ENCODE measurements around the gene LGALS7.
"Not testable (repeated sequence)": the region's sequence is repeated elsewhere in the genome, so short reads cannot be mapped to it uniquely, and the experiment has no call there.

Gene LGALS7

DNA sequence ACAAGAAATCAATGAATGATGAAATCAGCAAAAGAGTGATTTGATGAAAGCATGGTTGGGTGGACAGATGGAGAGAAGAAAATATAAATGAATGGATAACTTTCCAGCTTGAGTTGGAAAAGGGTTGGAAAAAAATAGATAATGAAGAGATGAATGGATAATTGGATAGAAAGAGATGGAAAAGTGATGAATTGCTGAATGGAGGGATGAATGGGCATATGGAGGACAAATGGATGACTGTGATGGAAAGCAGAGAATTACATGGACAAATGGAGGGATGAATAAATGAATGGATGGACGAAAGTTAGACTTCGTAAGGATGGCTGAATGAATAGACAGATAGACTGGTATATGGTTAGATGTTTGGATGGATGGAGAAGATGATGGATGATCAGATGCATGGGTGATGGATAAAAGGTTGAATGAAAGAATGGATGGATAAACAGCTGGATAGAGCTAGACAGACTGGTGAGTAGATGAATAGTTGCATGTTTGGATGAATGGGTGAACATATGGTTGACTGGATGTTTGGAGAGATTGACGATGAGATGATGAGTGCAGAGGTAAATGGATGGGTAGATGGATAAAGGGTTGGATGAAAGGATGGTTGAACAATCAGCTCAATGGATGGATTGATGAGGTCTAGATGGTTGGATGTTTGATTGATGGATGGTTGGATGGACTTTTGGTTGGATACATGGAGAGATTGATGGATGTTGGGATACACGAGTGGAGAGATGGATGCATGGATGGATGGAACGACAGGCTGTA, 27.4 kb upstream of the LGALS7 start:
- no peak for DNase-seq (ENCODE audit: low read depth, low spot score)

DNA sequence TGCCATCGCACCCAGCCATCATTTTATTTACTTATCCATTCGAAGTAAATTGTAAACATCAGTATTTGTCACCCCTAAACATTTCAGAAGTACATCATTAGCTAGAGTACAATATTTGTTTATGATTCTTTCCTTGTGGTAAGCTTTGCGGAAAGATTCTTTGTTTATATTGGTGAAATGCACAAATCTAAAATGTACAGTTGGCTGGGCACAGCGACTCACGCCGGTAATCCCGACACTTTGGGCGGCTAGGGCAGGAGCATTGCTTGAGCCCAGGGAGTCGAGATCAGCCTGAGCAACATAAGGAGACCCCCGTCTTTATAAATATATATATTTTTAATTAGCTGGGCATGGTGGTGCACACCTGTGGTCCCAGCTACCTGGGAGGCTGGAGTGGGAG, 25.8 kb upstream of the LGALS7 start:
- DNase-seq (ENCODE audit: low read depth, low spot score) = no peak

DNA sequence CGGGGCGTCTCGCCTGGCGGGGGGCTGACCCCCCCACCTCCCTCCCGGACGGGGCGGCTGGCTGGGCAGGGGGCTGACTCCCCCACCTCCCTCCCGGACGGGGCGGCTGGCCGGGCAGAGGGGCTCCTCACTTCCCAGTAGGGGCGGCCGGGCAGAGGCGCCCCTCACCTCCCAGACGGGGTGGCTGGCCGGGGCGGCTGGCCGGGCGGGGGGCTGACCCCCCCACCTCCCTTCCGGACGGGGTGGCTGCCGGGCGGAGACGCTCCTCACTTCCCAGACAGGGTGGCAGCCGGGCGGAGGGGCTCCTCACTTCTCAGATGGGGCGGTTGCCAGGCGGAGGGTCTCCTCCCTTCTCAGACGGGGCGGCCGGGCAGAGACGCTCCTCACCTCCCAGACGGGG, 24.5 kb upstream of the LGALS7 start:
- DNase-seq (ENCODE audit: low read depth, low spot score) = not testable (repeated sequence)

DNA sequence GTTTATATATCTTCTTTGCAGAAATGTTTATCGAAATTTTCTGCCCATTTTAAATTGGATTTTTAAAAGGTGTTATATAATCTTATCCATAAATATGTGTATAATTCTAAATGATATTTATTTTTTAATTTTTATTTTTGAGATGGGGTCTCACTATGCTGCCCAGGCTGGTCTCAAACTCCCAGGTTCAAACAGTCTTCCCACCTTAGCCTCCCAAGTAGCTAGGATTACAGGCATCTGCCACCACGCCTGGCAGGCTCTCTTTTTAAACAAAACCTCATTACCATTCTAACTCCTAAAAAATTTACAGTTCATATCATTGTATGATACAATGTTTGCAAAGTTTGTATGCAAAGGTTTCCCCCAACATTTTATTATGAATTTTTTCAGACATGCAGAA, 22.8 kb upstream of the LGALS7 start:
- no peak for DNase-seq (ENCODE audit: low read depth, low spot score)

DNA sequence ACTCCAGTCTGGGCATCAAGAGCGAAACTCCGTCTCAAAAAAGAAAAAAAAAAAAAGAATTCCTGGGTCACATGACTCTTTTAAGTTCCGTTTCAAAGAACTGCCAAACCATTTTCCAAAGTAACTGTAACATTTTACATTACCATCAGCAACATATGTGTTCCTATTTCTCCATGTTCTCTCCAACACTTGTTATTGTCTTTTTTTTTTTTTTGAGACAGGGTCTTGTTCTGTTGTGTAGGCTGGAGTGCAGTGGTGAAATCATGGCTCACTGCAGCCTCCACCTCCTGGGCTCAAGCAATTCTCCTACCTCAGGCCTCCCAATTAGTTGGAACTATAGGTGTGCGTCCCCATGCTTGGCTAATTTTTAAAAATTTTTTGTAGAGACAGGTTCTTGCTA, 22.2 kb upstream of the LGALS7 start:
- DNase-seq (ENCODE audit: low read depth, low spot score) = no peak

DNA sequence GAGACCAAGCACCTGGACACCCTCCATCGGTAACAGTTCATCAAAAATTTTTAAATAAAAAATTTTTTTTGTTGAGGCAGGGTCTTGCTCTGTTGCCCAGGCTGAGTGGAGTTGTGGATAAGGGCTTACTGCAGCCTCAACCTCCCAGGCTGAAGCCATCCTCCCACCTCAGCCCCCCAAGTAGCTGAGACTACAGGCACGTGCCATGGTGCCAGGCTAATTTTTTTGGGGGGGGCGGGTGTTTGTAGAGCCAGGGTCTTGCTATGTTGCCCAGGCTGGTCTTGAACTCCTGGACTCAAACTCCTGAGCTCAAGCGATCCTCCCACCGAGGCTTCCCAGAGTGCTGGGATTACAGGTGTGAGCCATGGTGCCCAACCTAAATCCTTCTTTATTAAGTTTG, 20.4 kb upstream of the LGALS7 start:
- no peak for DNase-seq (ENCODE audit: low read depth, low spot score)

DNA sequence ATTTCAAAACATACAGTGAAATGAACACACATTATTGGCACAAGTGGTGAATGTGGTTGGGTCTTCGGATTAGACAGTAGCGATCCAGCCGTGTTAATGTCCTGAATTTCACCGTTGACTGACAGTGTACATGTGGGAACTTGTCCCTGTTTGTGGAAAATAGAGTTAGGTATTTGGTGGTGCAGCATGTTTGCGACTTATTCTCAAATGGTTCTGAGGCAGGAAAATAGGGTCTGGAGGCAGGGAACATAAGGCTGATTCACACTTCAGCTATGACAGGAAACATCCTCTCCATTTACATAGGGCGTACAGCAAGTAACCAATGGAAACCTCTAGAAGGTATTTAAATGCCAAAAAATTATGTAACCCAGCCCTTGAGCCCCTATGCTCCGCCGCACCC, 19.9 kb upstream of the LGALS7 start:
- no peak for DNase-seq (ENCODE audit: low read depth, low spot score)

DNA sequence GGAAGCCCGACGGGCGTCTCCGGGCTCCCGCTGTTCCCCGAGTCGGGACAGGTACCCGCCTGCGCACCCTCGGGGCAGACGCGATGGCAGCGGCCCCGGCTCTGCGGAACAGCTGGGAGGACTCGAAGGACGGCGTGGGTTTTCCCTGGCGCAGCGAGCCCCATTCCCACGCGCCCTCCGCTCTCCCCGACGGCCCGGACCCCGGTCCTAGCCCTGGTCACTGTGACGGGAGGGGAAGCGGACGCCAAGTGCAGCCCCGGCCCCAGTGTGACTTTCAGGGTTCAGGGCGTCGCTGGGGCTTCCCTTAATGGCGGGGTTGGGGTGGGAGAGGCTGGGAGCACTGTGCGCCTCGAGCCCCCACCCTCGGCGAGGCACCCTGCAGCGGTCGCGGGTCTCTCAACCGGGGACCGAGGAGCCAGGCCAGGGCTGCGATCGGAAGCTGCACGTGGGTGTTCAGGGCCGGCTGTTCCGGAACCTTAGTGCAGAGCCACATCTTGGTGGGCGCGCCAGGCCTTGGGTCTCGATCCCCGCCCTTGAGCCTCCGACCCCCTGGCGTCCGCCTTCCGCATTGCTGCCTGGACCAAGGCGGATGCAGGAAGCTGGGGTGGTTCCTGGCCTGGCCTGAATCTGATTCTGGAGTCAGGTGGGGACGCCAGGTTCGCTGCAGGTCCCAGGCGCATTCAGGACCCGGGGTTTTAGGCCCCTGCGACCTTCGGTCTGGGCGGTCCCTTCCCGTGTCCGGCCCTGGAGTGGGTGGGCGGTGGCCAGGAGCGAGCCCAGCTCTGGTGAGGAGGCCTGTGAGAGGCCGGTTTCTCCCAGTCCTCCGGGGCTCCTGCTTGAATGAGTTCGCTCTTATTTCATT, 19.2 kb upstream of the LGALS7 start:
- DNase-seq (ENCODE audit: low read depth, low spot score) = no peak

DNA sequence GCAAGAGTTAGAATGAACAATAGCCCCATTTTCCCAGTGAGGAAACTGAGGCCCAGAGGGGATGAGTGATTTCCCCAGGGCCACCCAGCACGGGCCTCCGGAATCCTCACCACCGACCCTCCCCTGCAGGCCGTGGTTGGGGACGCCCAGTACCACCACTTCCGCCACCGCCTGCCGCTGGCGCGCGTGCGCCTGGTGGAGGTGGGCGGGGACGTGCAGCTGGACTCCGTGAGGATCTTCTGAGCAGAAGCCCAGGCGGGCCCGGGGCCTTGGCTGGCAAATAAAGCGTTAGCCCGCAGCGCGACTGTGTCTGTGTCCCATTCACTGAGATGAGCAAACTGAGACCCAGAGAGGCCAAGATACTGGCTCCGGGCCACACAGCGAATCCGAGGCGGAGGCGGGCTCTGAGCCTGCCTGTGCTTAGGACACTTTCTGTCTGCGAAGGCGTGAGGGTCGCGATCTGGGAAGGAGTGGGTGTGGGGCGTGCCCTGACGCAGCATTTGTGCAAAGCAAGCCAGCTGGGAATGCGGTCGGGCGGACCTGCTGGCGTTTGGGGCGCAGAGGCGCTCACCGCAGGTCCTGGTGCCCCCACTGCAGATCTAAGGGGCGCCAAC, 18.2 kb upstream of the LGALS7 start:
- not testable (repeated sequence) for DNase-seq (ENCODE audit: low read depth, low spot score)

DNA sequence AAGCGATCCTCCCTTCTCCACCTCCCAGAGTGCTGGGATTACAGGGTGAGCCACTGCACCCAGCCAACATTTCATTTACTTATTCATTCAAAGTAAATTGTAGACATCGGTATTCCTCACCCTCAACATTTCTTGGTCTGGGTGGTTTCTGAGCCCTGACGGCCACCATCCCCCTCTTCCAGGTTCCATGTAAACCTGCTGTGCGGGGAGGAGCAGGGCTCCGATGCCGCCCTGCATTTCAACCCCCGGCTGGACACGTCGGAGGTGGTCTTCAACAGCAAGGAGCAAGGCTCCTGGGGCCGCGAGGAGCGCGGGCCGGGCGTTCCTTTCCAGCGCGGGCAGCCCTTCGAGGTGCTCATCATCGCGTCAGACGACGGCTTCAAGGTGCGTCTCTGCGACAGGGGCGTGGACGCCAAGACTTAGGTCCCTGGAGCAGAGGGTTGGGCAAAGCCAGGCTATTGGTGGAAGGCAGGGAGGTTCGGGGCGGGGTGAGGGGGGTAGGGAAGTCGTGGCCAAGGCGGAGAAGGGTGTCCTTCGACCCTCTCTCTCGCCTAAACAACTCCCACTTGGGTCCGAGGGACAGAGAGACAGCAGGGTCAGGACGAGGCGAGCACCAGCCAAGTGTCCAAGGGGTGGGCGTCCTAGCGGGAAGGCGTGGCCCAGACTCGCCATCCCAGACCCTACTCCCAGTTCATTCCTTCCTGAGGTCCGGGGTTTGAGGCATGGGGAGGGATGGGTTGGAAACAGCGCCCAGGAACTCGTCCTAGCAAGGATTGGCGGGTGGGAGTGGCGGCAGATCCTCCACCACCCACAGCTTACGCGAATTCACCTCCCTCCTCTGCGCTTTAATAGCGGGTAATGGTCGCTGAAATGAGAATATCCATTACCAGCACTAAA, 17.4 kb upstream of the LGALS7 start:
- not testable (repeated sequence) for DNase-seq (ENCODE audit: low read depth, low spot score)

DNA sequence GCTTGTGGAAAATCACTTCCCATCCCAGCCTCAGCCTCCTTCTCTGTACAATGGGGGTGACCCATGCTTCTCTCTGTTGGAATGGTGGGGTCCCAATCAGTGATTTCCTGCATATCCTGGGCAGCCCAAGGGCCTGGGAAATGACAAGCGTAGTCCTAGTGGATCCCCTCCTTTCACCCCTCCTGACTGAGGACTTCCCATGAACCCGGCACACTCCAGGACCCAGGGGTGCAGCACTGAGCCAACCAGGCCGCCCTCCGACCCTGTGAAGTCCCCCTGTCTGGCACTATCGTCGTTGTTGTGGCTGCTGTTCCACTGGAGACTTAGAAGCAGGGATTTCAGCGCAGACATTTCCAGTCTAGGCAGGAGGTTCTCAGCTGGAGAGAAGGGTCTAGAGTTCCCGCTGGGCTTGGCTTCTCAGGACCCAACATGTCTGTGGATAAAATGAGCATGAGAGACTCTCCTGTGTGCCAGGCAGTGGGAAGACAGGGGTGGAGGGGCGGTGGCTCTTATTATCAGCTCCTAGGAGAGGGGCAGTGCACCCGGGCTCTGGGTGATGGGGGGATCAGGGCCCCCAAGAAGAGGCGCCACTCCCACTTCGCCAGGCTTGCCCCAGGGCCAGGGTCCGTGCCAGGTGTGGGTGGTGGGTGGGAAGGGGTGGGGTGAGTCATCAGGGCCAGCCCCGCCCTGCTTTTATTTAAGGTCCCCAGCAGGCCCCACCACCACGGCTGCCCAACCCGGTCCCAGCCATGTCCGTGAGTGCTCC, 15.3 kb upstream of the LGALS7 start, which contains the start of gene LGALS7B:
Gene LGALS7B, plus strand, starts transcription at position 723 of the 766 bp plus-strand sequence. Its CDS starts 27 bp downstream, at position 750.
- no peak for DNase-seq (ENCODE audit: low read depth, low spot score)

DNA sequence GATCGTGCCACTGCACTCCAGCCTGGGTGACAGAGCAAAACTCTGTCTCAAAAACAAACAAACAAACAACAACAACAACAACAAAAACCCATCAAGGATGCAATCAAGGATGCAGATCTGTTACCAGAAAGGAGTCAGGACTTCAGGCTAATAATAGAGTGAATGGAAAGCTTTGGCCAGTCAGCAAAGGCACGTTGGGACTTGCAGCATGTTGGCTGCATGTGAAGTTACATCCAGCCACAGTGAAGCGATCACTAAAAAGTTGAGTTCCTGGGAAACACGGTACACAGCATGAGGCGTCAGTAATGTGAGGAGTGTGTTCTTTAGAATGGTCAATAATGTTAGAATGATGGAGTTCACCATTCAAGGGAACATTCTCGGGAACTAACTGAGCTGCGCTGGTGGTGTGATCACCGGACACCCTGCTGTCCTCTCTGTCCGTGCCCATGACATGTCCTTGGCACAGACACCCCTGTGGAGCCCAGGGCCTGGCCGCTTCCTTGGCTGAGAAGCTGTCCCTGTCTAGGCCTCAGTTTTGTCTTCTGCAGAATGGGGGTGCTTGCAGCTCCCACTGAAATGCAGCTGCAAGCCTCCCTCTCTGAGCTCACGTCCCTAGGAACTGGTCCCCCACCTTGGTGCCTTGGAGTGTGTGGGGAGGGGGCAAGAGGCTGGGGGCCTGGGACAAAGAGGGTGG, 13.4 kb upstream of the LGALS7 start:
- DNase-seq (ENCODE audit: low read depth, low spot score) = no peak

DNA sequence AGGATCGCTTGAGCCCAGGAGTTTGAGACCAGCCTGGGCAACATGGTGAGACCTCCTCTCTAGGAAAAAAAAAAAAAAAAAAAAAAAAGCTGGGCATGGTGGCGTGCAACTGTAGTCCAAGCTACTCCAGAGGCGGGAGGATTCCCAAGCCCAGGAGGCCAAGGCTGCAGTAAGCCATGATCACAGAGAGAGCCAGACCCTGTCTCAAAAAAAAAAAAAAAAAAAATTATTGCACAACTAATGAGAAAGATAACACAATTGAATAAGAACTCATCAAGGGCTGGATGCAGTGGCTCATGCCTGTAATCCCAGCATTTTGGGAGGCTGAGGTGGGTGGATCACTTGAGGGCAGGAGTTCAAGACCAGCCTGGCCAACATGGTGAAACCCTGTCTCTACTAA, 12.7 kb upstream of the LGALS7 start:
- not testable (repeated sequence) for DNase-seq (ENCODE audit: low read depth, low spot score)

DNA sequence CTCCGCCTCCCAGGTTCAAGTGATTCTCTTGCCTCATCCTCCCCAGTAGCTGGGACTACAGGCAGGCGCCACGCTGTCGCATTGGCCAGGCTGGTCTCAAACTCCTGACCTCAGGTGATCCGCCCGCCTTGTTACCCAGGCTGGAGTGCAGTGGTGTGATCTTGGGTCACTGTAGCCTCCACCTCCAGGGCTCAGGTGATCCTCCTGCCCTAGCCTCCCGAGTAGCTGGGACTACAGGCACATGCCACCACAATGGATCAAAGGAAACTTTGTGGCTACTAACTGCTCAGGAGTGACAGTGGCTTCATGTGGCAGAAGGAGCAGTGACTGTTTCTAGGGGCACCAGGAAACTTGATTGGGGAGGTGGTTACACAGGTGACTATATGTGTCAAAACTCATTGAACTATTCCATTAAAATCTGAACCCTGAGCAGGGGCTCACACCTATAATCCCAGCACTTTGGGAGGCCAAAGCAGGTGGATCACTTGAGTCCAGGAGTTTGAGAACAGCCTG, 11.9 kb upstream of the LGALS7 start:
- DNase-seq (ENCODE audit: low read depth, low spot score) = no peak

DNA sequence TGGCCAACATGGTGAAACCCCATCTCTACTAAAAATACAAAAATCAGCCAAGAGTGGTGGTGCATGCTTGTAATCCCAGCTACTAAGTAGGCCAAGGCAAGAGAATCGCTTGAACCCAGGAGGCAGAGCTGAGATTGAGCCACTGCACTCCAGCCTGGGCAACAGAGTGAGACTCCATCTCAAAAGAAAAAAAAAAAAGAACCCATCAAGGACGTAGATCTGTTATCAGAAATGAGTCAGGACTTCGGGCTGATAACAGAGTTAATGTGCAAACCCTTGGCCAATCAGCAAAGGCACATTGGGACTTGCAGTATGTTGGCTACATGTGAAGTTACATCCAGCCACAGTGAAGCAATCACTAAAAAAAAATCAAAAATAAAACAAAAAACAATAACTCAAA, 10.9 kb upstream of the LGALS7 start:
- no peak for DNase-seq (ENCODE audit: low read depth, low spot score)

DNA sequence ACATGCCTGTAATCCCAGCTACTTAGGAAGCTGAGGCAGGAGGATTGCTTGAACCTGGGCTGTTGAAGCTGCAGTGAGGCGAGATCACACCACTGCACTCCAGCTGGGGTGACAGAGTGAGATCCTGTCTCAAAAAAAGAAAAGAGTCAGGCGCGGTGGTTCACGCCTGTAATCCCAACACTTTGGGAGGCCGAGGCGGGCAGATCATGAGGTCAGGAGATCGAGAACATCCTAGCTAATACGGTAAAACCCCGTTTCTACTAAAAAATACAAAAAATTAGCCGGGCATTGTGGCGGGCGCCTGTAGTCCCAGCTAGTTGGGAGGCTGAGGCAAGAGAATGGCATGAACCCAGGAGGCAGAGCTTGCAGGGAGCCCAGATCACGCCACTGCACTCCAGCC, 8.9 kb upstream of the LGALS7 start:
- DNase-seq (ENCODE audit: low read depth, low spot score) = not testable (repeated sequence)

DNA sequence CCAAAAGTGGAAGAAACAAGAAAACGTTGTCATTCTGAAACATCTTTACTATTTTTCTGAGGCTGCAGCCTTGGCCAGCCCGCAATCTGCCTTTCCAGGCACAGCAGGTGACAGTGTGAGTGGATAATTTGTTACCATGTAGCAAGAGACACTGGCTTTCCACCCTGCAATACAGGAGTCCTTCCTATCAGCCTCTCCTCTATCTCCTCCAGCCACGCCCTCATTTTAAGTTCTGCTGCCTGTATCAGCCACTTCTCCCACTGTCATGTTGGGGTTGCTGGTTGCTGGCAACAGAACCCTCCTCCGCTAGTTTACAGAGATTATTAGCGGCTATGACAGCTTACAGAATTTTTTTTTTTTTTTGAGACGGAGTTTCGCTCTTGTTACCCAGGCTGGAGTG, 7.7 kb upstream of the LGALS7 start:
- DNase-seq (ENCODE audit: low read depth, low spot score) = no peak

DNA sequence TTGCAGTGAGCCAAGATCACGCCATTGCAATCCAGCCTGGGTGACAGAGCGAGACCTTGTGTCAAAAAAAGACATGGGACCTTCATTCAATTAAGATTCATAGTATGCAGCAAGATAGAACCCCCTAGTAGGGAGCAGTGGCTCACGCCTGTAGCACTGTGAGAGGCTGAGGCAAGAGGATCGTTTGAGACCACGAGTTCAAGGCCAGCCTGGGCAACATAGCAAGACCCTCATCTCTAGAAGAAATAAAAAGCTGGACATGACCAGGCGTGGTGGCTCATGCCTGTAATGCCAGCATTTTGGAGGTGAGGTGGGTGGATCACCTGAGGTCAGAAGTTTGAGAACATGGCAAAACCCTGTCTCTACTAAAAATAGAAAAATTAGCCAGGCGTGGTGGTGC, 7.1 kb upstream of the LGALS7 start:
- DNase-seq (ENCODE audit: low read depth, low spot score) = no peak

DNA sequence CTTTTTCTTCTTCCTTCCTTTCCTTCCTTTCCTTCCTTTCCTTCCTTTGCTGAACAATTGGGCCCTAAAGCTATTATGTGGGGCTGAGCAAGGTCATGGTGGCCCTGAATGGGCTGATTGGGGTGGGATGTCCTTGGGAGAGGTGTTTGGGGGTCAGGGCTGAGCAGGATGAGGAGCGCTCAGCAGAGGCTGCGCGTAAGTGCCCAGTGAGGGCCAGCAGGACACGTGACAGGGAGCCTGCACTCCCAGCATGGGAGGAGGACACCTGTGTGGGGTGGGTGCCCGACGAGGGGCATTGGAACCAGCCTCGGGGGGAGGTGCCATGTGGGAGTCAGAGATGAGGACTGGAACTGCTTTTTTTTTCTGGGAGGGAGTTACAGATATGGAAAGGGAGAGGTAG, 5.4 kb upstream of the LGALS7 start:
- DNase-seq (ENCODE audit: low read depth, low spot score) = no peak

Data from activated CD4-positive, CD25-positive, alpha-beta regulatory T cell treated with anti-CD3 and anti-CD28 coated beads, Interleukin-2, amount 50 U/mL, for 16 hours (primary cell).